Central memory CD8-positive, alpha-beta T cell (primary cell): ENCODE results near the gene IL17D.

Source experiments
- ATAC-seq: fragments of 150-1000 bp; cut with Tn5 transposase; replicated peaks from 2 replicates; pipeline ENCODE4 v1.10.0; 2022; ENCODE audit warnings: mild to moderate bottlenecking, moderate FRiP score, moderate number of reproducible peaks; ENCODE audit not compliant: poor library complexity, severe bottlenecking; ENCODE audit errors: extremely low read depth
- DNase-seq, 2 donors: peaks; one replicate each; pipeline ENCODE4 v3.0.0; 2021; ENCODE audit warnings: low spot score in 2 of 2
- H3K27ac Mint-ChIP-seq: one replicate; pipeline ENCODE4 v1.8.0; 2022; ENCODE audit warnings: low read depth, mild to moderate bottlenecking, moderate library complexity, mixed read lengths
- H3K27me3 Mint-ChIP-seq: one replicate; pipeline ENCODE4 v1.8.0; 2022; ENCODE audit warnings: mixed read lengths
- H3K36me3 Mint-ChIP-seq: one replicate; pipeline ENCODE4 v1.8.0; 2022; ENCODE audit warnings: mild to moderate bottlenecking, moderate library complexity, mixed read lengths; ENCODE audit not compliant: insufficient read depth
- H3K4me1 Mint-ChIP-seq: one replicate; pipeline ENCODE4 v1.8.0; 2022; ENCODE audit warnings: mixed read lengths
- H3K4me3 Mint-ChIP-seq: one replicate; pipeline ENCODE4 v1.8.0; 2022; ENCODE audit warnings: mild to moderate bottlenecking, moderate library complexity, mixed read lengths
- H3K9me3 Mint-ChIP-seq: one replicate; pipeline ENCODE4 v1.8.0; 2022; ENCODE audit warnings: mixed read lengths

Gene IL17D

GRCh38 chr13:20701461-20701860 lies 2.0 kb upstream of the IL17D start:
- no peak overlapping the region for H3K4me3 Mint-ChIP-seq
- peaks cover 6% of the 10 kb centered on the region for H3K4me1 Mint-ChIP-seq
- ATAC-seq (no peak), DNase-seq (no peak)
- H3K36me3 Mint-ChIP-seq = peaks cover 7% of the 10 kb centered on the region
- peaks cover 18% of the 10 kb centered on the region for H3K27me3 Mint-ChIP-seq
- no peak overlapping the region for H3K27ac Mint-ChIP-seq
- H3K9me3 Mint-ChIP-seq = no peaks in the 10 kb centered on the region

DNA sequence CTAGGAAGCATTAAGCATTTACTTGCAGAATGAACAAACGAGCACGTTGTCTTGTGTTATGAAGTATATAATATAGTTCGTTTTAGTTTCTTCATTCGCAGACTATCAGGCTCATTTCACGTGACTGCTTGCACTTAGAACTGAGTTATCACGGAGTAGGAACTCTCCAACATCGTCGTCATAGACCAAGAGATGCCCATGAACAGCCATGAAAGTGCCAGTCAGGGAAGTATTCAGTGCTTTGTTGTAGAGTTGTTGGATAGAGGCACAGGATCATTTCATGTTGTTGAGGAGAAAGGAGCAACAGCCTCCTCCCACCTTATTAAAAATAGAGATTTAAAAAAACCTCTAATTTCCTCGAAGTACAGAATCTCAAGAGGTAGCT lies 977 bp upstream of the IL17D start:
- Mint-ChIP-seq H3K36me3 (peaks cover 7% of the 10 kb centered on the region), H3K9me3 (no peaks in the 10 kb centered on the region)

DNA sequence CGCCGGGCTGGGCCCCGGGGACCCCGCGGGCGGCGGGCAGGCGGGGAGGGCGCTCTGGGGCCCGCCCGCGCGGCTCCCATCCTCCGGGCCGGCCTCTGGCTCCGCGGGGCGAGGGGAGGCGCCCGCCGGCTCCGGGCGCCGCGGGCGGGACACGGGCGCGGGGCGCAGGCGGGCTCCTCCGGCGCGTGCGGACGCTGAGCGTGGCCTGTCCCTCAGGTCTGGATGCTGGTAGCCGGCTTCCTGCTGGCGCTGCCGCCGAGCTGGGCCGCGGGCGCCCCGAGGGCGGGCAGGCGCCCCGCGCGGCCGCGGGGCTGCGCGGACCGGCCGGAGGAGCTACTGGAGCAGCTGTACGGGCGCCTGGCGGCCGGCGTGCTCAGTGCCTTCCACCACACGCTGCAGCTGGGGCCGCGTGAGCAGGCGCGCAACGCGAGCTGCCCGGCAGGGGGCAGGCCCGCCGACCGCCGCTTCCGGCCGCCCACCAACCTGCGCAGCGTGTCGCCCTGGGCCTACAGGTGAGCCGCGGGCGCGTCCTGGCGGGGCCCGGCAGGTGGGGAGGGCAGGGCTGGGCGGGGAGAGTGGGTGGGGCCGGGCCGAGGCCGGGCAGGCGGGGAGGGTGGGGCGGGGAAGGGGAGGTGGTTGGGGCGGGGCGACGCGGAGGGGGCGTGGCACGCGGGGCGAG lies 420 bp downstream of the IL17D start:
- H3K27me3 Mint-ChIP-seq = peaks cover 18% of the 10 kb centered on the region
- H3K4me3 Mint-ChIP-seq = peak overlapping the region; percentile 72
- H3K4me1 Mint-ChIP-seq = peaks cover 6% of the 10 kb centered on the region
- DNase-seq (peak; percentile 64 to 70), ATAC-seq (peak; percentile 90)
- H3K36me3 Mint-ChIP-seq = peaks cover 7% of the 10 kb centered on the region
- no peaks in the 10 kb centered on the region for H3K9me3 Mint-ChIP-seq
- H3K27ac Mint-ChIP-seq = no peak overlapping the region

More for the DNA sequence above, 977 bp upstream of the IL17D start:
- ATAC-seq (no peak), DNase-seq (no peak)
- Mint-ChIP-seq H3K4me1 (peaks cover 6% of the 10 kb centered on the region), H3K27me3 (peaks cover 18% of the 10 kb centered on the region), H3K27ac (no peak overlapping the region), H3K4me3 (peak overlapping the region; percentile 96)

GRCh38 chr13:20704459-20705069 lies 1.1 kb downstream of the IL17D start:
- Mint-ChIP-seq H3K9me3 (no peaks in the 10 kb centered on the region), H3K36me3 (peaks cover 7% of the 10 kb centered on the region), H3K27ac (peak overlapping the region; percentile 44), H3K27me3 (peaks cover 17% of the 10 kb centered on the region), H3K4me1 (peaks cover 6% of the 10 kb centered on the region), H3K4me3 (peak overlapping the region; percentile 72)
- DNase-seq = no peak
- ATAC-seq = no peak

GRCh38 chr13:20706661-20707060 lies 3.2 kb downstream of the IL17D start:
- no peak for ATAC-seq

GRCh38 chr13:20708216-20708615 lies 4.7 kb downstream of the IL17D start:
- Mint-ChIP-seq H3K36me3 (peaks cover 3% of the 10 kb centered on the region), H3K4me3 (no peak overlapping the region), H3K4me1 (peaks cover 11% of the 10 kb centered on the region), H3K9me3 (no peaks in the 10 kb centered on the region), H3K27ac (no peak overlapping the region), H3K27me3 (peaks cover 12% of the 10 kb centered on the region)
- no peak for DNase-seq
- ATAC-seq = no peak

More at GRCh38 chr13:20706661-20707060, 3.2 kb downstream of the IL17D start:
- Mint-ChIP-seq H3K27me3 (no peaks in the 10 kb centered on the region), H3K9me3 (no peaks in the 10 kb centered on the region), H3K36me3 (peaks cover 4% of the 10 kb centered on the region), H3K4me3 (no peak overlapping the region), H3K27ac (no peak overlapping the region), H3K4me1 (peaks cover 6% of the 10 kb centered on the region)
- DNase-seq = no peak

- H3K4me1 Mint-ChIP-seq = peaks cover 13% of the 10 kb centered on the region
- ATAC-seq = no peak
- H3K27me3 Mint-ChIP-seq = peaks cover 23% of the 10 kb centered on the region
- DNase-seq = no peak
- H3K4me3 Mint-ChIP-seq = no peak overlapping the region
- H3K36me3 Mint-ChIP-seq = peaks cover 1% of the 10 kb centered on the region
- H3K27ac Mint-ChIP-seq = no peak overlapping the region
- no peaks in the 10 kb centered on the region for H3K9me3 Mint-ChIP-seq
These were observed 5.9 kb downstream of the IL17D start for GRCh38 chr13:20709369-20709768.

DNA sequence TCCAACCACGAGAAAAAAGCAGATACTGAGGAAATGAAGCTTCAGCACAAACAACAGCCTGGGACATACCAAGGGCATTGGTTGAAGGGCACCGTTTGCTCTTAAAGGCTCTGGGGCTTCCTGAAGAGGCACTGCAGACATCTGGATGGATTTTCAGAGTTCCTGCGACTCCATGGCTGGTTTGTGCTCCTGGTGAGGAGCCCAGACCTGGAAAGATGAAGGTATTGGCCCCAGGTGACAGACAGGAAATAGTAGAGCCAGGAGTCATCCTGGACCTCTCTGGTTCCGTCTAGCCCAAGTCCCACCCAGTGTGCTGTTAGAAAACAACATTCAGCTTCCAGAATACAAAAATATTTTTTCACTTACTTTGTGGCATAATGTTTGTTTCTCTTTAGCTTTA lies 6.3 kb downstream of the IL17D start:
- no peak for ATAC-seq
- H3K27me3 Mint-ChIP-seq = peaks cover 27% of the 10 kb centered on the region
- H3K4me3 Mint-ChIP-seq = no peak overlapping the region

DNA sequence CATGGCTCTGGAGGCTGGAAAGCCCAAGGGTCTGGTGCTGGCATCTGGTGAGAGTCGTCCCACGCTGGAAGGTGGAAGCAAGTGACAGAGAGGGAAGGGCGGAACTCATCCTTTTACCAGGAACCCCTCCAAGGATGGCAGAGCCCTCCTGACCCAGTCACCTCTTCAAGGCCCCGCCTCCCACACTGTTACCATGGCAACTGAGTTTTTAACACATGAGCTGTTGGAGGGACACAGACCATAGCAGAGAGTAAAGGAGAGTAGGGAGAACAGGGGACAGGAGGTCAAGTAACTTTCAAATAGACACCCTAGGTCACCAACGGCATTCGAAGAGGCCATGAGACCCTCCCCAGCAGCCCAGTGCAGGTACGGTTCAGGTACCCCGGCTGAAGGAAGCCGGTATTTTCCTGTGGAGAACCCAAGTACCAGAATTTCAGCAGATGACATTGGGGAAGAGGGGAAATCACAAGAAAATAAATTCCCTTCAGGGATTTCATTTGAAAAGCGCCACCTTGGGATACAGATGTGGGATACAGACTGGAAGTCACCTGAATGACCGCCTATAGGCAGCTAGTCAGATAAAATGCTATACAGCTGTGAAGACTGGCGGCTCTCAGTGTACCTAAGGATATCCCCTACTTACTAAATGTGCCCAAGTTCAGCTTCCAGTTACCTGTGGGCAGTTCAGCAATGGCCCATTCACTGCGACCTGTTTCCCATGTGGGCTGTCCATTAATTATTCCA lies 8.0 kb downstream of the IL17D start:
- no peak for ATAC-seq
- H3K36me3 Mint-ChIP-seq = peaks cover 1% of the 10 kb centered on the region
- DNase-seq = no peak

More for the DNA sequence above, 6.3 kb downstream of the IL17D start:
- peaks cover 13% of the 10 kb centered on the region for H3K4me1 Mint-ChIP-seq
- H3K9me3 Mint-ChIP-seq = no peaks in the 10 kb centered on the region
- no peak for DNase-seq
- peaks cover 1% of the 10 kb centered on the region for H3K36me3 Mint-ChIP-seq
- no peak overlapping the region for H3K27ac Mint-ChIP-seq

GRCh38 chr13:20713014-20713376 lies 9.5 kb downstream of the IL17D start:
- no peak overlapping the region for H3K27ac Mint-ChIP-seq
- DNase-seq (no peak), ATAC-seq (no peak)
- peaks cover 1% of the 10 kb centered on the region for H3K36me3 Mint-ChIP-seq
- peaks cover 13% of the 10 kb centered on the region for H3K4me1 Mint-ChIP-seq
- H3K4me3 Mint-ChIP-seq = no peak overlapping the region
- no peaks in the 10 kb centered on the region for H3K9me3 Mint-ChIP-seq
- H3K27me3 Mint-ChIP-seq = peaks cover 33% of the 10 kb centered on the region

More for the DNA sequence above, 8.0 kb downstream of the IL17D start:
- H3K4me3 Mint-ChIP-seq = no peak overlapping the region
- H3K4me1 Mint-ChIP-seq = peaks cover 13% of the 10 kb centered on the region
- no peaks in the 10 kb centered on the region for H3K9me3 Mint-ChIP-seq
- H3K27me3 Mint-ChIP-seq = peaks cover 33% of the 10 kb centered on the region
- peak overlapping the region; percentile 29 for H3K27ac Mint-ChIP-seq

- Mint-ChIP-seq H3K27me3 (peaks cover 33% of the 10 kb centered on the region), H3K4me1 (peaks cover 13% of the 10 kb centered on the region), H3K36me3 (peaks cover 1% of the 10 kb centered on the region), H3K9me3 (no peaks in the 10 kb centered on the region), H3K27ac (no peak overlapping the region), H3K4me3 (no peak overlapping the region)
- ATAC-seq (no peak), DNase-seq (no peak)
These were observed 10.3 kb downstream of the IL17D start for GRCh38 chr13:20713751-20714150.

DNA sequence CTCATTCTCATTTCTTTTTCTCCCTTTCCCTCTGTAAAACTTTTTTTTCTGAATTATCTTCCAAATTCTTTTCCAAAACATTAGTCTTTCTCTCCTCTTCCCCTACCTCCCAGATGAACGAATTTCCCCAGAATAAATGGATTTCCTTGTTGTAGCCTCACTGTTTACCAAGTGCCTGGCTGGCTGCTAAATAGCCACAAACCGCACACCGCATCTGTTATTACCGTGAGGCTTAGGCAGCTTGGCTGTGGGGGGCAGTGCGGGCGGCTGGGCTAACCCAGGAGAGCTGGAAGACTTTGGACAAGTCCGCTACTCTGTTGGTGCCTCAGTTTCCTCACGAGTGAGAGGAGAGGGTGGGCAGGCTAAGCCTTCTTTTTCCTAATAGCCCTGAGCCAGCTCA lies 10.7 kb downstream of the IL17D start:
- DNase-seq = no peak
- no peak for ATAC-seq
- H3K36me3 Mint-ChIP-seq = peaks cover 1% of the 10 kb centered on the region
- peaks cover 13% of the 10 kb centered on the region for H3K4me1 Mint-ChIP-seq
- H3K4me3 Mint-ChIP-seq = no peak overlapping the region
- no peak overlapping the region for H3K27ac Mint-ChIP-seq
- H3K9me3 Mint-ChIP-seq = no peaks in the 10 kb centered on the region
- peaks cover 33% of the 10 kb centered on the region for H3K27me3 Mint-ChIP-seq
